Cortex of kidney (tissue), 1 donor: Measurements from ENCODE around the gene CNTN5.

Source experiments
- DNase-seq: peaks from one replicate; lab custom pipeline; 2025; lab: John Stamatoyannopoulos, UW

The CNTN5 gene

GRCh38 chr11:99391245-99391644 is 370.5 kb downstream of the CNTN5 start:
- DNase-seq: no peak

DNA sequence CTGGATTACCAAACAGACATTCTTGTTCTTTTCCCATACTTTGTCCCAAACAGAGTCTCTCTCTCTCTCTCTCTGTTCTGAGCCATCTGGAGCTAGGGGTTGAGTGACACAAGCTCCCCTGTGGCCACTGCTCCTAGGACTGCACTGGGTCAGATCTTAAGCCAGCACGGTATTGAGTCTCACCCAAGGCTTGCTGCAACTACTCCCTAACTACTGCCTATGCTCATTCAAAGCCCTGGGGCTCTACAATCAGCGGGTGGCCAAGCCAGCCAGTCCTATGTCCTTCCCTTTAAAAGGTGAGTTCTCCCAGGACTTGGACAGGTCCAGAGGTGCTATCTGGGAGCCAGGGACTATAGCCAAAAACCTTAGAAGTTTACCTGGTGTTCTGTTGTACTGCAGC is 385.6 kb downstream of the CNTN5 start:
- DNase-seq: no peak

GRCh38 chr11:99410636-99411035 is 389.9 kb downstream of the CNTN5 start:
- DNase-seq: no peak

GRCh38 chr11:99418927-99419720 is 398.4 kb downstream of the CNTN5 start:
- DNase-seq: no peak

DNA sequence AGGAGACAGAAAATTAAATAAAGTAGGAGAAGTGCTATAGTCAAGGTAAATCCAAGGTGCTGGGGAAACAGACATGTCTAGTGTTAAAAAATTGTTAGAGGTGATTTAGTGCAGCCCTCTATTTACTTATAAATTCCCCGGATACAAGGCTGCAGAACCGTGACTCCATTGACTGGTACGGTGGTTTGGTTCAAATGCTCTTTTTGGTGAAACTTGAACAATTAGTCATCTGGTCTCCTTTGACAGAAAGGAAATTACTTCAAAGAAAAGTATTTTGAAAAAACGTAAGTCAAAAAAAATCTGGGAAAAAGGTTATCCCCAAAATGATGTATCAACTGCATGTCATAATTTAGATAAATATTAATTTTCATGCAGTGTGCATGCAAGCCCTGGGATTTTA is 399.2 kb downstream of the CNTN5 start:
- DNase-seq: no peak

DNA sequence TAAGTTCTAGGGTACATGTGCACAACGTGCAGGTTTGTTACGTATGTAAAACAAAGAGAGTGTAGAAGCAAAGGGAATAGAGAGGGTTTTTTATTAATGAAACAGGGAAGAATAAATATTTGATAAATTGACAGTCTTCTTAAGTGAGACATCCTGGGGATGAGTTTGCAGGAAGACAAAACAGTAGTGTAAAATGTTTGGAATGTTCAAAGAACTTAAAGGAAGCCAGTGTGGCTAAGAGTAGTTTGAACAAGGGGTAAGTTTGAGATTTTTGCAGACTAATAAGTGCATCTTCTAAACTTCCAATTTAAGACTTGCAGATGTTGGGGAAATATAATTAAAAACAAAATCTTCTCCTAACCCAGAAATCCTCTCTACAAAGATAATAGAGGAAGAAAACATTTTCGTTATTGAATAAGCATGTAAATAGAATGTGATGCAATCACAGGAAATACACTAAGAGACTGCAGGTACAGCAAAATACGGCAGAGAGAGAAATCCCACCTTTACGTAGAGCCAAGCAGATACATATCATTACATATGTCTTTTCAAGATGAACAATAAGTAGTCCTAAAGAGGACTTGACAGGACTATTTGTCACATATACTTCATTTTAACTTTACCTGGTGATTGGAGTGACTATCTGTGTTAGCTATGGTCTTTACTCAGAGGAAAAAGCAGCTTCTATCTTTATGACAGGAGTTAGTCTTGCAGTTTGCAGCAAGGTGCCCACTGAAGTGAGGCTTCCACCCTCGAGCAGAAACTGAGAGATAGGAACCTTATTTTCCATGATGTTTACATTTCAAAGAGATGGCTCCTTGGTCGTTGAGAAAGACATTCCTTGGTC is 402.1 kb downstream of the CNTN5 start:
- no peak for DNase-seq

GRCh38 chr11:99423428-99423983 is 402.8 kb downstream of the CNTN5 start:
- no peak for DNase-seq

- no peak for DNase-seq
These were observed 403.8 kb downstream of the CNTN5 start for GRCh38 chr11:99424313-99425084.

DNA sequence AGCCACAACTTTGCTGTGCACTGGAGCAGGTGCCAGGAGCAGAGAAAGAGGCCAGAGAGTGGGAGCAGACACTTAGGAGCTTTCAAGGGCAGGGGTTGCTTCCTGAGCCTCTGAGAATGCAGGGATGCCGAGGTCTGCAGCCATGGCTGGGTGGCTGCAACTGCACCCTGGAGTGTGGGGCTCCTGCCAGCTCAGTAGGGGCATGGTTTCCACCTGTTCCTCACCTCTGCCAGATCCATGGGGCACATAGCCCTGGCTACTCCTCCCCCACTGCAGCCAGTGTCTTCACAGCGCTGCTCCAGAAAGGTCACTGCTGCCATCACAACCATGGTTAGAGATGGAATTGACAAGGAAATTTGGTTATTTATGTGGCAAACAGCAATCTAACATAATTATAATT is 404.8 kb downstream of the CNTN5 start:
- no peak for DNase-seq

GRCh38 chr11:99432677-99433076 is 411.9 kb downstream of the CNTN5 start:
- DNase-seq: no peak

DNA sequence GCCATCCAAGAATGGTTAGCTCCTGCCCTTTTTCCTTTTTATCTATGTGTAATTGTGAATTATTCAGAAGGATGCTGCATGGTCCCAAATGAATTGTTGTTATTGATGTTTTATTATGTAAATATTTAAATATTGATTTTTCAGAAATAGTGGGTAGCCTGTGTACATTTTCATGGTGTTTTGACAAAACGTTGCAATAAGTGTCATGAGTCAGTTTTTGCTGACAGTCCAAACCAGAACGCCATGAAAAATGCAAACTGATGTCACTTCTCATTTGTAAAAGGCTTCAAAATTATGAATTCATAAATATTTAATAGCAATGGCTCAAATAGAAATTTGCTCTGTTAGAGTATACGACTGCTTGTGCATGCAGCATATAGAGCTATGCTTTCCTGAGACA is 422.5 kb downstream of the CNTN5 start:
- no peak for DNase-seq

DNA sequence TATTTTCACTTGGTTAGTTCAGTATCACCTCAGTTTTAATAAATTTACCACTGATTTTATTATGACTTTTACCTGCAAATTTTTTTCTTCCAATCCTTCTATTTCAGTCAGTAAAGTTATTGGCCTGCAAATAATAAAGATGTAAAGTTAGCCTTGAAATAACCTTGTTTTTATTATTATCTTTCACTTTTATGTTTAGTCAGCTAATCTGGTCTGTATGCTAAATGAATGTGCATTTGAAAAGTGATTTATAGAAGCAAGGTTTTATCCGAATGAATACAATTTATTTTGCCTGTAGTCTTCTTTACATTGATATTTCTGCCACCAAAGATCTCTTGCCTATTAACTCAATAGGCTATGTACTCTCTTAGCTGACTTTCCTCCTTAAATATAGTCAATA is 425.7 kb downstream of the CNTN5 start:
- DNase-seq: no peak

DNA sequence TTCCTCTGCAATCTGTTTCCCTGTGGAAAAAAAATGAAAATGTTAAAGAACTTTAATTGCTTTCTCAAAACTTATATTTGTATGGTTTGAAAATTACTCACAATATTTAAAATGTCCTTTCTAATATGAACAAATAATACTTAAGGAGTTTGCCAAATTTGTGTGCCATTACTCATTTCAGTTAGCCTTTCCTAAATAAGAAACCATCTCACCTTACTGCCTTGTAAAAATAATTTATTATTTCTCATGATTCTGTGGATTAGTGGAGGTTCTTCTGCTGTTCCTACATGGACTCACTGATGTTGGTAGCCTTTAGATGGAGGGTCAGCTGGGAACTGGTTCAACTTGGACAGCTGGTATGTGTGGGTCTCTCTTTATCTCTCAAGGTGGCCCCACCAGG is 428.6 kb downstream of the CNTN5 start:
- DNase-seq: no peak

- DNase-seq: no peak
These were observed 431.3 kb downstream of the CNTN5 start for GRCh38 chr11:99452075-99452474.

DNA sequence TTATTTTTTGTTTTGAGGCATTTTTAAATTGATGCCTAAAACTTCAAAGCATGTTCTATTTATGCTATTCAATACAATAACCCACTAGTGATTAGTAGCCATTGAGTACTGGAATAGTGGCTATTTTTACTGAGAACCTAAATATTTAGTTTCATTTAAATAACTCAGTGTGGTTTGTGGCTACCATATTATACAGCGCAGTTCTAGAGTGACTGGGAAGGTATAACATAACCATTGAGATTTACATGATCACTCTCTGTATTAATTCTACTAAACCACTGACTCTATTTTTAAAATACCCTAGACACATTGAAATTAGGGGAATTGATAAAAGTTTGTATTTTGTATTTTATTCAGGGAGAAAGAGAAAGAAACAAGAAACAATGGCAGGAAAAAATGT is 441.2 kb downstream of the CNTN5 start:
- DNase-seq: no peak

GRCh38 chr11:99464985-99465384 is 444.2 kb downstream of the CNTN5 start:
- DNase-seq: no peak

DNA sequence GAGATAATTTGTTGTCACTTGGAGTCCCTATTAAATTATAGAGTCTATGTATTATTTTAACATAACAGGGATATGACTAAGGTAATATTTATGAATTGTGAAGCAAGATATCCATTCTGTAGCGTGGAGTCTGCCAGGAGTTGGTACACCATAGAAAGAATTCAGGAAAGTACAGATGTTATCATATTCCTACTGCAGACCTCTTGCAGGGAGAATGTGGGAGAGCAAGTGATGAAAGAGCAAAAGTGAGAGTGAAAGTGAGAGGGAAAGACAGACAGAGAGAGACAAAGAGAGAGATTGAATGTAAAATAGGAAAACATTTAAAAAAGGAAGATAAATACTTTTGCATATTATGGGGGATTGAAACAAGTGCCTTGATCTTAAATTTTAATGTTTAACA is 468.8 kb downstream of the CNTN5 start:
- no peak for DNase-seq

GRCh38 chr11:99494065-99494464 is 473.3 kb downstream of the CNTN5 start:
- DNase-seq: no peak

- no peak for DNase-seq
These were observed 480.9 kb downstream of the CNTN5 start for GRCh38 chr11:99501655-99502054.

- no peak for DNase-seq
These were observed 484.6 kb downstream of the CNTN5 start for GRCh38 chr11:99505316-99505715.

DNA sequence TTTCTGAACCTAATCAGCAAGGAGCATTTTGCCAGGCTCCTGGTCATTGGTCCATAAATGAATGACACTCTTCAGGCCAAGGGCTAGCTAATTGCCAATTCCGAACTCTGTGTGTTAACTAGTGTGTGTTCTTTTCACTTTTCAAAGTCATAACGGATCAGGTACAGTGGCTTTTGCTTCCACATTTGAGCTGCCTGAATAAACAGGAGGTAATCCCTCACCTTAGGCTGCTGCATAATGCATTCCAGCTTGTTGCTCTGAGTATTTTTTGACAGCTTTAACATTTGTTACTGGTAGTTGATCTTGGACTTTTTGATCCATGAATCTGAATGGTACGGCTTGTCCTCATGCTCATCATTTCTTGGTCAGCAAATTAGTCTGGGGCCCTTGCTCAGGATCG is 485.1 kb downstream of the CNTN5 start:
- no peak for DNase-seq

DNA sequence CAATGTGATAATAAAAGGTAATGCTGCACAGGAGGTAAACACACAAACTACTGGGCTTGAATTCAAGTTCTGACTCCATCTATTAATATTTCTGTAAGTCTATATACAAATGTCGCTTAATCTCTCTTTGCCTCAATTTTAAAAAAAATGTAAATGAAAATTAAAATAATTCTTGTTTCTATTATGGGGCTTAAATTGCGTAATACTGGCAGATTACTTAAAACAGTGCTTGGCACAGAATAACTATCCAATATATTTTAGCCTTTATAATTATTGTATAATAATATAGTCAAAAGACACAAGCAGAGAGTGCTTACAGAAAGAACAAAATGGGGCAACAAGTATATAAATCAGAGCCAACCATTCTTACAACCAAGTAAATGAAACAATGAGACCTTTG is 489.1 kb downstream of the CNTN5 start:
- DNase-seq: no peak
